GM12865 (cell line): ENCODE data around the gene PLCB2.

Source experiments
- DNase-seq: peaks from one replicate; pipeline ENCODE4 v3.0.0; 2010; ENCODE audit warnings: low read depth
- H3K4me3 ChIP-seq: 2 replicates; pipeline ENCODE4 v1.5.1; 2011; ENCODE audit warnings: mild to moderate bottlenecking, low read depth, low read length, control low read depth
- TF ChIP-seq, protein P1 (sequence below): IDR thresholded peaks from 2 replicates; pipeline ENCODE4 v1.5.1; 2011; ENCODE audit warnings: low read length, control low read depth, low read depth, inconsistent platforms; ENCODE audit not compliant: insufficient read depth; ENCODE audit errors: missing control alignments

The PLCB2 gene

DNA sequence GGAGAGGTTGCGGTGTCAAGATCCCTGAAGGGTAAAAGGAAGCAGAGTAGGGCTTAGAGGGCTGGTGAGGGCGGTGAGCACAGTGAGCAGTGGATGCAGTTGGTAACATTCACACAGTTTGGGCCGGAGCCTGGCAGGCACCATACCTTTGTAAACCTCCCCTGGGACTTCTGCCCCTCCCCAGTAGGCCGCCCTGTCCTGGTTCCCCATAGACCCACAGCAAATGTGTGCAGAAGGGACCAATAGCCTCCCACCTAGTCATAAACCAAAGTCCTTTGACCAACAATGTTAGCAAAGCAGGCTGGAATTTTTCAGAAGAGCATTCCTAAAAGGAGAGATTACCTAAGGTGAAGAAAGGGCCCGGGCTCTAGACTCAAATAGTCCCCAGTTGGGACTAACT, 41.4 kb upstream of the PLCB2 start:
- H3K4me3 ChIP-seq = no peak overlapping the region
- DNase-seq = no peak
- TF ChIP-seq, protein P1, sequence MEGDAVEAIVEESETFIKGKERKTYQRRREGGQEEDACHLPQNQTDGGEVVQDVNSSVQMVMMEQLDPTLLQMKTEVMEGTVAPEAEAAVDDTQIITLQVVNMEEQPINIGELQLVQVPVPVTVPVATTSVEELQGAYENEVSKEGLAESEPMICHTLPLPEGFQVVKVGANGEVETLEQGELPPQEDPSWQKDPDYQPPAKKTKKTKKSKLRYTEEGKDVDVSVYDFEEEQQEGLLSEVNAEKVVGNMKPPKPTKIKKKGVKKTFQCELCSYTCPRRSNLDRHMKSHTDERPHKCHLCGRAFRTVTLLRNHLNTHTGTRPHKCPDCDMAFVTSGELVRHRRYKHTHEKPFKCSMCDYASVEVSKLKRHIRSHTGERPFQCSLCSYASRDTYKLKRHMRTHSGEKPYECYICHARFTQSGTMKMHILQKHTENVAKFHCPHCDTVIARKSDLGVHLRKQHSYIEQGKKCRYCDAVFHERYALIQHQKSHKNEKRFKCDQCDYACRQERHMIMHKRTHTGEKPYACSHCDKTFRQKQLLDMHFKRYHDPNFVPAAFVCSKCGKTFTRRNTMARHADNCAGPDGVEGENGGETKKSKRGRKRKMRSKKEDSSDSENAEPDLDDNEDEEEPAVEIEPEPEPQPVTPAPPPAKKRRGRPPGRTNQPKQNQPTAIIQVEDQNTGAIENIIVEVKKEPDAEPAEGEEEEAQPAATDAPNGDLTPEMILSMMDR = no peak

DNA sequence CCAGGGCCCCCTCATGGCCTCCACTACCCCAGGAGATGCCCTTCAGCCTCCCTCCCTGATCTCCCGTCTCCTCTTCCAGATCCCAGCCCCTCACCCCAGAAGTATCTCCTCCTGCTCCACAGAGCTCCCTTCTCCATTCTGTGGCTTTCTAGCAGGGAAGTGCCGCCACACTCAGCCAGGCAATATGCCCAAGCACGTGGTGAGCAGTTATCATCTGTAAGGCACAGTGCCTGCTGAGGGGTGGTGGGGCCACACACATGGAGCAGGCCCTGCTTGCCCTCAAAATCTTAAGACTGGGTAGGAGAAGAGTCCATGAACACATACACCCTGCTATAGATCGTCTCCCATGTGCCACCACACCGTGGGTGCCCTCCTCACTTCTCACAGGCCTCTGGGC, 40.7 kb upstream of the PLCB2 start:
- no peak for DNase-seq
- H3K4me3 ChIP-seq = no peak overlapping the region
- TF ChIP-seq, protein P1 = no peak

DNA sequence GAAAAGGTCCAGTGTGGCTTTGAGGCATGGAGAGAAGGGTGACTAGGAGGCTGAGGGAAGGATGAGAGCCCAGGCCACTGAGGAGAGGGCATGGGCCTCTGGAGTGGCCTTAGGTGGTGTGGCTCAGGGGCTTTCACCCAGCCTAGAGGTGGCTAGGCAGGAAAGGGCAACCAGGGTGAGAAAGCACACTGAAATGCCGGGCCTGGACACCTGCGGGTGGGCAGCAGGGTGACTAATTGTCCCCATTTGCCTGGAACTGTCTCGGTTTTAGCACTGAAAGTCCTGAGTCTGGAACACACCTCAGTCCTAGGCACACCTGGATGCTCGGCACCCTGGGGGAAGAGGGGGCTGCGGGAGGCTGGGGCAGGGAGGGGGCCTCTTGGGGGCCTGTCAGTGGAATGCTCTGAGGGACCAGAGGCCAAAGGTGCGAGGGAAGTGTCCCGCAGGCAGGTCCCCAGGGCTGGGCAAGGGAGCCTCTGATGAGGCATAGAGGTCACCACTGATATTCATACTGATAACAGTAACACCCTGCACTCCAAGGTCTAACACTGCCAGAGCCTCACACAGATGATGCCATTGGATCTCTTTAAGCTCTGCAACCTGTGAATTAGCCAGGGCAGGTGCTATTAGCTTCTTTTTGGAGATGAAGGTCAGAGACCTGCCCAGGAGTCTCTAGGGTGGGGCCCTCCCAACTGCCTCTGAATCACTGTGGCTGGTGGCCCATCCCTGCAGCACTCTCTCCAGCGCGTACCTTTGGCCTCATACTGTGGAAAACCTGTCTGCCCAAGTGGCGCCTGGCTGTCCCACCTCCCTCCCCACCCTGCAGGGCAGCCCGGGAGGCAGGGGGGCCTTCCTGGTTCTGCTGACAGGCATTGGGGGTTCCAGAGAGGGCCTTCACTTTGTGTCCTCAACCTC, 40.1 kb upstream of the PLCB2 start:
- TF ChIP-seq, protein P1 = no peak
- H3K4me3 ChIP-seq = no peak overlapping the region
- DNase-seq = no peak

DNA sequence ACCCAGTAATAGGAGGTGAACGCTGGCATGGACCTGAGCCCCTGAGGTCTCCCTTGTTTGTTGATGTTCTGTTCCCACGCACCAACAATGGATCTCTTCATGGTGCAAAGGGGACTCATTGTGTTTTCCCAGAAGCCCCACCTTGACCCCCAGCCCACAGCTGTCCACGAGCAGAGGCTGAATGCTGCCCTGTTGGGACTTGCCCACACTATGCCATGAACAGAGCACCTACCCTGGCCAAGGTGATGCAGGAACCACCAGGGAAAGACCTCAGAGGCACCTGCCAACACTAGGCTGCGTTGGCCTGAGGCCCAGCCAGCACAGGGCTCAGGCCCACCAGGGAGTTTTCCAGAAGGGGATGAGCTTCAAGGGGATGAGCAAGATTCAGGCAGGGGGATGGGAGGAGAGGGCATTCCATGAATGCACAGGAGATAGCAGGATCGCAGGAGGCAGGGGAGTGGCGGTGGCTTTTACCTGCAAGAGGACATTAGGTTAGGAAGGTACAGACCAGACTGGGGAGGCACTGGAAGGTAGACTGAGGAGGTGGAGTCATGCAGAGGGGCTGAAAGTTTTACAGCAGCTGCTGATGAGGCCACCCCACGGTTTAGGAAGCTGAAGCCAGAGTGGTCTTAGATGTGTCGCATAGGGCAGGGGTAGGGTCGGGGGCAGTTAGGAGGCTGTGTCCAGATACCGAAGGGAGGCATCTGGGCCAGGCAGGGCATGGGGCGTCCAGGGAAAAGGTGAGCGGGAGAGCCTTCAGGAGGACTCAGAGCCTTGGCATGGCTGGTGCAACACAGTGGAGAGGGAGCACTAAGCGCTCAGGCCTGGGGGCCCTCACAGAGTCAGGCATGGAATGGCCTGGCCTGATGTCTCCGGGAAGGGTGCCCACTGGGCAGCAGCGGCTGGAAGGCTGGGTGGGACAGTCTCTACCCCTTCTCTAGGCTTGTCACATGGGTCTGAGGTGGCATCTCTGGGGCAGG, 39.1 kb upstream of the PLCB2 start:
- no peak overlapping the region for H3K4me3 ChIP-seq
- no peak for DNase-seq
- TF ChIP-seq, protein P1 = no peak

DNA sequence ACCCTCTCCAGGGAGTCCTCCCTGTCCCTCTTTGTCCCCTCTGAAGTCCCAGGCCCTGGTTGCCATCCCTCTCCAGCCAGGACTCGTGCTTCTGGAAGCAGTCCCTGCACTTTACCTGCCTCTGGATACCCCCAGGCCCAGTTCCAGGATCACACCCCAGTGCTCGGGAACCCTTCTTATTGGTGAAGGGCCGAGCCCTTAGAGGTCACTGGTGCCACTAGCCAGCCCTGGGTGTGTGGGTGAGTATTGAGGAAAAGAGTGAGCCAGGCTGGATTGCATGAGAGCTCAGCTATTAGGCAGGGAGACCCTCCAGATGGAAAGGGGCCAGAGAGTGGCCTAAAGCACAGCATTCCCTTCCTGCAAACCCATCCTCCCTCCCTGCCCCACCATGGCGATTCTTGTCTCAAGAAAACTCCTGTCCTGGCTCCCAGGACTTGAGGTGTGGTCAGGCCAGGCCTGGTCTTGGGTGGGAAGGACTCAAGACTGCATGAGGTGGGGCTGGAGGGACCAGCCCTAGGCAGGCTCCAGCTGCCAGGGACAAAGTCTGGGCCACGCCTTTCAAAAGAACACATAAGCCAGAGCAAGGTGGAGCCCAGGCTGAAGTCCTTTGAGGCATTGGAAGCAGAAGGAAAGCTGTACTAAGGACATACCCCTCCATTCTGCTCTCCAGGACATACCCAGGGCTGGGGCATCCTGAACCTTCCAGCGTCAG, 38.3 kb upstream of the PLCB2 start:
- H3K4me3 ChIP-seq = no peak overlapping the region
- no peak for DNase-seq
- TF ChIP-seq, protein P1 = no peak

DNA sequence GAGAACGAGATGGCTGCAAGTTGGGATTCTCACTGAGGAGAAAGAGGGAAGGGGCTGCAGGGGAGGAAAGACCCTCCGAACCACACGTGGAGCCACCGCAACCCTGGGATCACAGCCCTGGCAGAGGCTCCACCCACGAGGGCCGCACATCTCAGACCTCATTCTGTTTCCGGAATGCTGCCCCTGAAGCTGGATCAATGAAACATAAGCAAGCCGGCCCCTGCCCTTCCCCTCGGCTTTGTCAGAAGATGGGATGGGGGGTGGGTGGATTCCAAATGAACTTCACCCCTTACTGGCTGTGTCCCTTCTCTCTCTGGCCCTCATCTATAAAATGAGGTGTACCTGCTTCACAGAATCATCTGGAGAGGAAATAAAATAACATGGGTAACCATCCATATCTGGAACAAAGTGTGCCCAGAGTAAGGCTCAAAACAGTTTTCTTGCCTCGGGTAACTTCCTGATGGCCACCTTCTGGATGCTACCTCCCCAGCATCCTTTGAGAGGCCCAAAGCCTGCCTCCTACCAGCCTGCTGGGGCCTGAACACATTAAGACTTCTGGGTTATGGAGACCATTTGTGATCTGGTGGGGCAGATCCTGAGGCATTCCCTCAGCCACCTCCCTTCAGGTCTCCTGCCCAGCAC, 37.6 kb upstream of the PLCB2 start:
- H3K4me3 ChIP-seq = no peak overlapping the region
- DNase-seq = no peak
- TF ChIP-seq, protein P1 = no peak
